Smooth muscle cell (in vitro differentiated cells): ENCODE results near the gene ANTXR1. TPM values are rescaled to one million over a fixed set of nuclear protein-coding genes. Genes with fewer than 3 reads are reported as not detected.

ENCODE experiments used
- DNase-seq: peaks from one replicate; lab custom pipeline; 2025; ENCODE audit not compliant: unreplicated experiment; lab: John Stamatoyannopoulos, UW
- H2AFZ ChIP-seq: fragments of 200-600 bp; sonication (generic); 2 replicates; pipeline ENCODE4 v1.6.0; 2016; ENCODE audit warnings: antibody characterized with exemption, low read depth, mild to moderate bottlenecking
- H3F3A ChIP-seq: fragments of 200-600 bp; sonication (generic); 2 replicates; pipeline ENCODE4 v1.6.0; 2017; ENCODE audit warnings: antibody characterized with exemption, low read depth
- H3K27ac ChIP-seq: fragments of 200-600 bp; sonication (generic); 2 replicates; pipeline ENCODE4 v1.5.1; 2016; ENCODE audit warnings: low read depth, mild to moderate bottlenecking
- H3K27me3 ChIP-seq: fragments of 200-600 bp; sonication (generic); 2 replicates; pipeline ENCODE4 v1.6.1; 2016; ENCODE audit warnings: low read depth, mild to moderate bottlenecking
- H3K36me3 ChIP-seq: fragments of 200-600 bp; sonication (generic); 2 replicates; pipeline ENCODE4 v1.5.1; 2016; ENCODE audit warnings: low read depth
- H3K4me1 ChIP-seq: fragments of 200-600 bp; sonication (generic); 2 replicates; pipeline ENCODE4 v1.5.1; 2016; ENCODE audit warnings: low read depth
- H3K4me2 ChIP-seq: fragments of 200-600 bp; sonication (generic); 2 replicates; pipeline ENCODE4 v1.6.0; 2016; ENCODE audit warnings: mild to moderate bottlenecking
- H3K4me3 ChIP-seq: fragments of 200-600 bp; sonication (generic); 2 replicates; pipeline ENCODE4 v1.5.1; 2016; ENCODE audit warnings: mild to moderate bottlenecking
- H3K79me2 ChIP-seq: fragments of 200-600 bp; sonication (generic); 2 replicates; pipeline ENCODE4 v1.6.0; 2016; ENCODE audit warnings: low read depth, mild to moderate bottlenecking
- H3K9ac ChIP-seq: fragments of 200-600 bp; sonication (generic); 2 replicates; pipeline ENCODE4 v1.6.0; 2016; ENCODE audit warnings: low read depth
- H3K9me3 ChIP-seq: fragments of 200-600 bp; sonication (generic); replicated peaks from 2 replicates; pipeline ENCODE4 v1.5.1; 2016; ENCODE audit warnings: low read depth
- H4K20me1 ChIP-seq: fragments of 200-600 bp; sonication (generic); 2 replicates; pipeline ENCODE4 v1.6.0; 2016; ENCODE audit warnings: low read depth
- WGBS: methylation state at CpG from one replicate; pipeline ENCODE4 v1.1.7; 2016; ENCODE audit warnings: low lambda C conversion rate; 5-methylcytosine and 5-hydroxymethylcytosine counted together
- polyA plus RNA-seq: library from polyadenylated mRNA; unstranded; fragments of >200 nt; fragmentation: Nextera tagmentation; extraction: Ambion mirVana; gene quantifications from 2 replicates; pipeline ENCODE4 v1.2.1, GENCODE V29; 2016
- total RNA-seq: library from RNA; depleted of rRNA; stranded (reverse); fragments of >200 nt; gene quantifications from 2 replicates; pipeline ENCODE4 v1.2.3, GENCODE V29; 2014
- TF ChIP-seq, protein P1 (sequence below): fragments of 200-600 bp; sonication (generic); IDR thresholded peaks from 2 replicates; pipeline ENCODE4 v1.5.1; 2017; ENCODE audit warnings: borderline replicate concordance, mild to moderate bottlenecking, antibody characterized with exemption; ENCODE audit not compliant: insufficient read depth, poor library complexity, severe bottlenecking

The ANTXR1 gene
- total and polyA plus RNA-seq, 2 experiments from 2014 or later = 292 to 309 TPM

DNA sequence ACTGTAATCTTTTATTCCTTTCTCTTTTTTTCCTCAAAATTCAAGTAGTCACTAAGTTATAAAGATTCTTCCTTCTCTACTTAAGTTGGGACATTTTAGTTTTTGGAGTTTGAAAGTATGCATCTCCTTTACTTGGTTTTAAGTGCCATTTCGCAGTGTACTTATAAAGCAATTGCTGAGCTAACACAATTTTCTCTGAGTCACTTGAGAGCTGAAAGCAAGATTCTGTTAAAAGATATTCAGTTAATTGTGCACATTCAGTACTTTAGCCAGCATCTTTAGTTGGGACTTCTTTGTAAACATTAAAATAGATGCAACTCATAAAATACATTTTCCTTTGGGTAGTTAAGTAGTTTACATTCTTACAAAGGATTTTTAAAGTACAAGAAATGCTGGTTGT, 238.0 kb downstream of the ANTXR1 start:
- H3K79me2 ChIP-seq = peaks cover 14% of the 10 kb centered on the region
- H3K27ac ChIP-seq = peak overlapping the region; percentile 95
- H3K9me3 ChIP-seq = no peaks in the 10 kb centered on the region
- no peak for DNase-seq
- peaks cover 28% of the 10 kb centered on the region for H3F3A ChIP-seq
- H3K4me2 ChIP-seq = peak overlapping the region; percentile 13
- TF ChIP-seq, protein P1, sequence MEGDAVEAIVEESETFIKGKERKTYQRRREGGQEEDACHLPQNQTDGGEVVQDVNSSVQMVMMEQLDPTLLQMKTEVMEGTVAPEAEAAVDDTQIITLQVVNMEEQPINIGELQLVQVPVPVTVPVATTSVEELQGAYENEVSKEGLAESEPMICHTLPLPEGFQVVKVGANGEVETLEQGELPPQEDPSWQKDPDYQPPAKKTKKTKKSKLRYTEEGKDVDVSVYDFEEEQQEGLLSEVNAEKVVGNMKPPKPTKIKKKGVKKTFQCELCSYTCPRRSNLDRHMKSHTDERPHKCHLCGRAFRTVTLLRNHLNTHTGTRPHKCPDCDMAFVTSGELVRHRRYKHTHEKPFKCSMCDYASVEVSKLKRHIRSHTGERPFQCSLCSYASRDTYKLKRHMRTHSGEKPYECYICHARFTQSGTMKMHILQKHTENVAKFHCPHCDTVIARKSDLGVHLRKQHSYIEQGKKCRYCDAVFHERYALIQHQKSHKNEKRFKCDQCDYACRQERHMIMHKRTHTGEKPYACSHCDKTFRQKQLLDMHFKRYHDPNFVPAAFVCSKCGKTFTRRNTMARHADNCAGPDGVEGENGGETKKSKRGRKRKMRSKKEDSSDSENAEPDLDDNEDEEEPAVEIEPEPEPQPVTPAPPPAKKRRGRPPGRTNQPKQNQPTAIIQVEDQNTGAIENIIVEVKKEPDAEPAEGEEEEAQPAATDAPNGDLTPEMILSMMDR = no peak
- no peaks in the 10 kb centered on the region for H4K20me1 ChIP-seq
- peaks cover 12% of the 10 kb centered on the region for H3K36me3 ChIP-seq
- 53% methylated on average over 1 of the region's 1 CpG for WGBS
- H2AFZ ChIP-seq = no peak overlapping the region
- H3K4me1 ChIP-seq = peaks cover 18% of the 10 kb centered on the region
- no peak overlapping the region for H3K4me3 ChIP-seq
- no peaks in the 10 kb centered on the region for H3K27me3 ChIP-seq
- H3K9ac ChIP-seq = no peak overlapping the region

DNA sequence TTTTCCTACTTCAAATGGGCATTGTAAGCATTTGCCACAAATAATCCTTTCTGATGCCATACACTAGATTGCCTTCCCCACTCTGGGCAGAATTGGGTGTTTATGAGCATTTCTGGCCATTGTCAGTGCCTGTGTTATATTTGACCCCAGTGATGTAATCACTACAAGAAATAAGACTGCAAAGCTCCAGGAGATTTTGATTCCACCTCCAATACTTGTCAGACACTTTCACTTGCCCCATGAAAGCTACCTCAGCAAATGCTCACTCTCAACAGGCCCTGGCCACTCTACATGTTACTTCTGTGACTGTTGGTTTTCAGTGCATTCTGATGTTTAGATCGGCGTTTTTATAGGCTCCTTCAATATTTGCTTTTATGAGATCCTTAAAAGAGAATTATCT, 239.0 kb downstream of the ANTXR1 start:
- peak overlapping the region; percentile 65 for H3K4me2 ChIP-seq
- H3K36me3 ChIP-seq = peaks cover 2% of the 10 kb centered on the region
- H3F3A ChIP-seq = peaks cover 28% of the 10 kb centered on the region
- DNase-seq = no peak
- no peak overlapping the region for H3K4me3 ChIP-seq
- 61% methylated on average over 2 of the region's 2 CpGs for WGBS
- no peaks in the 10 kb centered on the region for H4K20me1 ChIP-seq
- no peak overlapping the region for H3K9ac ChIP-seq
- no peak overlapping the region for H2AFZ ChIP-seq
- H3K4me1 ChIP-seq = peaks cover 18% of the 10 kb centered on the region
- TF ChIP-seq, protein P1 = no peak
- H3K9me3 ChIP-seq = no peaks in the 10 kb centered on the region
- H3K27me3 ChIP-seq = no peaks in the 10 kb centered on the region
- H3K27ac ChIP-seq = peak overlapping the region; percentile 95
- H3K79me2 ChIP-seq = peaks cover 7% of the 10 kb centered on the region

DNA sequence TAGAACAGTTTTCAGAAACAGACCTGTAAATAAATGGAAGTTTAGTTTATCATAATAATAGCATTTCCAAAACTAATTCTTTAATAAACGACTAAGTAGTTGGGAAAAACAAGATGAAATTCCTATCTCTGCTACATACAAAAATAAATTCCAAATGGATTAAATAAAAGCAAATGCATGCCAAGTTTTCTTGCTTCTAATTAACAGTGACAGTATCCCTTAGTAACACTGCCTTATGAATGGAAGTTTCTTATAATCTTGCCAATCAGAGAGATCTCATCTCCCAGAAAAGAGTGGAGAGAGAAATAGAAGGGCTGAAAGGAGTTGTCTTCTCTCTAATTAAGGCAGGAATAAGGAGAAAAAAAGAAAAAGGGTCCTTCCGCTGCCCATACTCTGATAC, 240.1 kb downstream of the ANTXR1 start:
- Histone ChIP-seq H3K9ac (peak overlapping the region; percentile 64), H2AFZ (no peak overlapping the region), H4K20me1 (no peaks in the 10 kb centered on the region), H3K4me1 (peaks cover 18% of the 10 kb centered on the region), H3K27ac (peak overlapping the region; percentile 95), H3K36me3 (no peaks in the 10 kb centered on the region), H3F3A (peaks cover 28% of the 10 kb centered on the region), H3K4me3 (no peak overlapping the region), H3K9me3 (no peaks in the 10 kb centered on the region), H3K27me3 (no peaks in the 10 kb centered on the region), H3K79me2 (peaks cover 7% of the 10 kb centered on the region), H3K4me2 (peak overlapping the region; percentile 65)
- TF ChIP-seq, protein P1 = no peak
- DNase-seq = no peak
- 85% methylated on average over 2 of the region's 2 CpGs for WGBS

DNA sequence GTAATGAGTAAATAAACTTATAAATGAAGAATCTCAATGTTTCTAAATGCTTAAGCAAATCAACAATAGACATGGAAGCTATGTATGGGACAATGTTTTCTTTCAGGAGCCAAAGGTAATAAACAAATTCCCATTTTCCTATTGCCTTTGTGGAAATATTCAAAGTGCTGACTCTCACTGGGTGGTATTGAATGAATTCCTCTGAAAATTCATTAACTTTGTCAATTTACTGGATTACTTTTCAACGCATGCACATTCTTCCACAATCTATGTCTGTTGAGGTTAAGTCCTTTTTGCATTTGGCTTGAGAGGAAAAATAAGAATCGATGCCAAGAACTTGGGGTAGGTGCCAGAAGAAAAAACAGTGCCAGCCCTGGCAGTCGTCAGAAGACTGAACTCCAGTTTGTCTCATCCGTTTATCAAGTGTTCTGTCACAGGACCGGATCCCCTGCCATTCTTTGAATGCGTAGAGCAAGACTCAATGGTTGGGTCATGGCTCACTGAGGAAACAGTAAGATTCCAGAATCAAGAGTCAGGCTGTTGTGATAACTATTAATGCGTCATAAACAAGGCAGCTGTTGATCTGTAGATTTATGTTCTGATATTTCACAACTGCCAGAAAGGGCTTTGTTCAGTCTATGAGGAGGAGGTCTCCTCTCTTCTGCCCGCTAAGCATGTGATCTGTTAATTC, 240.8 kb downstream of the ANTXR1 start:
- Histone ChIP-seq H3K4me3 (no peak overlapping the region), H3K27me3 (no peaks in the 10 kb centered on the region), H3K27ac (peak overlapping the region; percentile 95), H3K9ac (peak overlapping the region; percentile 64), H3K9me3 (no peaks in the 10 kb centered on the region), H3K79me2 (peaks cover under 1% of the 10 kb centered on the region), H3F3A (peaks cover 28% of the 10 kb centered on the region), H4K20me1 (no peaks in the 10 kb centered on the region), H3K36me3 (no peaks in the 10 kb centered on the region), H3K4me1 (peaks cover 18% of the 10 kb centered on the region), H3K4me2 (peak overlapping the region; percentile 65), H2AFZ (no peak overlapping the region)
- no peak for DNase-seq
- 19% methylated on average over 8 of the region's 8 CpGs for WGBS
- TF ChIP-seq, protein P1 = no peak
